ENCODE measurements around the gene EPOP.
A peak's percentile ranks its signal among the peaks of the same experiment; 100 is the strongest.

EPOP gene

GRCh38 chr17:38674014-38674748, 576 bp downstream of the EPOP start:
- DNase-seq (ENCODE audit: low spot score) (no peak), FAIRE-seq (no peak)

- FAIRE-seq (no peak), DNase-seq (ENCODE audit: low spot score) (no peak)
These were observed 1.1 kb downstream of the EPOP start for GRCh38 chr17:38673707-38674013.

- DNase-seq (ENCODE audit: low spot score), result no peak
- no peak for FAIRE-seq
These were observed 1.7 kb downstream of the EPOP start for GRCh38 chr17:38672788-38673706.

GRCh38 chr17:38671939-38672720, 2.6 kb downstream of the EPOP start:
- no peak for DNase-seq (ENCODE audit: low spot score)

GRCh38 chr17:38669520-38669919, 5.2 kb downstream of the EPOP start:
- FAIRE-seq, result no peak
- DNase-seq (ENCODE audit: low spot score), result no peak

More at GRCh38 chr17:38671939-38672720, 2.6 kb downstream of the EPOP start:
- no peak for FAIRE-seq

GRCh38 chr17:38667787-38668122, 7.0 kb downstream of the EPOP start:
- FAIRE-seq (no peak), DNase-seq (ENCODE audit: low spot score) (no peak)

- DNase-seq (ENCODE audit: low spot score) (peak; percentile 50), FAIRE-seq (no peak)
These were observed 7.5 kb downstream of the EPOP start for GRCh38 chr17:38667099-38667786.

GRCh38 chr17:38663964-38664644, 10.7 kb downstream of the EPOP start:
- no peak for FAIRE-seq
- no peak for DNase-seq (ENCODE audit: low spot score)

- peak; percentile 39 for DNase-seq (ENCODE audit: low spot score)
- FAIRE-seq, result no peak
These were observed 11.5 kb downstream of the EPOP start for GRCh38 chr17:38663125-38663751.

GRCh38 chr17:38660097-38661025, 14.4 kb downstream of the EPOP start:
- no peak for FAIRE-seq
- no peak for DNase-seq (ENCODE audit: low spot score)

GRCh38 chr17:38659415-38659814, 15.3 kb downstream of the EPOP start:
- FAIRE-seq, result no peak

GRCh38 chr17:38658741-38659345, 15.9 kb downstream of the EPOP start:
- DNase-seq (ENCODE audit: low spot score) (no peak), FAIRE-seq (no peak)

More at GRCh38 chr17:38659415-38659814, 15.3 kb downstream of the EPOP start:
- no peak for DNase-seq (ENCODE audit: low spot score)

GRCh38 chr17:38657824-38658740, 16.7 kb downstream of the EPOP start:
- DNase-seq (ENCODE audit: low spot score) (no peak), FAIRE-seq (no peak)

GRCh38 chr17:38656959-38657823, 17.6 kb downstream of the EPOP start:
- DNase-seq (ENCODE audit: low spot score) (no peak), FAIRE-seq (no peak)

GRCh38 chr17:38654411-38655398, 20.1 kb downstream of the EPOP start:
- no peak for DNase-seq (ENCODE audit: low spot score)

More at GRCh38 chr17:38654411-38655398, 20.1 kb downstream of the EPOP start:
- no peak for FAIRE-seq

Data from RCC 7860 (cell line).